Tibial nerve (tissue), 4 donors: ENCODE results near the gene IGF2R.

Experiments
- CTCF ChIP-seq, 5 experiments: fragments of 200-600 bp in 3 of 5; fragments of 450-650 bp in 2 of 5; sonication (generic) in 3 of 5; IDR thresholded peaks; one replicate each; pipeline ENCODE4 v1.5.1; 2016 to 2019; ENCODE audit warnings: antibody characterized with exemption in 5 of 5, mild to moderate bottlenecking in 3 of 5, moderate library complexity in 2 of 5
- EP300 ChIP-seq, 2 donors: sonication (generic); formaldehyde crosslinking; IDR thresholded peaks; one replicate each; pipeline ENCODE4 v1.6.1; 2017; ENCODE audit warnings: antibody characterized with exemption in 2 of 2, mild to moderate bottlenecking in 1 of 2
- POLR2A ChIP-seq, 2 donors: fragments of 450-650 bp; IDR thresholded peaks; one replicate each; pipeline ENCODE4 v1.6.1; 2017; ENCODE audit warnings: antibody characterized with exemption in 2 of 2, mild to moderate bottlenecking in 2 of 2, moderate library complexity in 2 of 2

GRCh38 chr6:160130729-160131484 is 162.0 kb downstream of the IGF2R start:
- no peak for TF ChIP-seq CTCF (IDR thresholded peaks at IDR 0.05)
- no peak for TF ChIP-seq POLR2A (IDR thresholded peaks at IDR 0.05)
- no peak for TF ChIP-seq EP300 (IDR thresholded peaks at IDR 0.05)
